Ascending aorta (tissue), 2 donors: ENCODE results near the gene SCUBE3. TPM values are rescaled to one million over a fixed set of nuclear protein-coding genes. Genes with fewer than 3 reads are reported as not detected.
A peak's percentile ranks its signal among the peaks of the same experiment; 100 is the strongest.

Experiments used
- DNase-seq, 2 donors: peaks; one replicate each; pipeline ENCODE4 v3.0.0-alpha.2; 2019; ENCODE audit warnings: low spot score in 2 of 2
- H3K27ac ChIP-seq, 2 donors: fragments of 200-600 bp; sonication (generic); one replicate each; pipeline ENCODE4 v1.5.1; 2016 to 2017; ENCODE audit warnings: mild to moderate bottlenecking in 1 of 2
- H3K27me3 ChIP-seq: fragments of 200-600 bp; sonication (generic); one replicate; pipeline ENCODE4 v1.5.1; 2017
- H3K36me3 ChIP-seq, 2 donors: fragments of 200-600 bp; sonication (generic); one replicate each; pipeline ENCODE4 v1.5.1; 2016
- H3K4me1 ChIP-seq, 2 donors: fragments of 200-600 bp; sonication (generic); one replicate each; pipeline ENCODE4 v1.5.1; 2016 to 2017; ENCODE audit warnings: mild to moderate bottlenecking in 1 of 2
- H3K4me3 ChIP-seq, 2 donors: fragments of 200-600 bp; sonication (generic); one replicate each; pipeline ENCODE4 v1.5.1; 2016 to 2017; ENCODE audit warnings: mild to moderate bottlenecking in 1 of 2
- H3K9me3 ChIP-seq, 2 donors: fragments of 200-600 bp; sonication (generic); one replicate each; pipeline ENCODE4 v1.5.1; 2016
- intact Hi-C: fragments of 100-400 bp; cut with DNase I; formaldehyde crosslinking; loops from one replicate; pipeline ENCODE4 v1.15.1; 2023
- total RNA-seq: library from RNA; depleted of rRNA; stranded (reverse); fragments of >200 nt; gene quantifications from one replicate; pipeline ENCODE4 v1.1.0, GENCODE V29; 2016
- TF ChIP-seq, protein P1 (sequence below), 3 experiments: fragments of 200-600 bp in 2 of 3; fragments of 450-650 bp in 1 of 3; sonication (generic) in 2 of 3; IDR thresholded peaks; one replicate each; pipeline ENCODE4 v1.5.1; 2016 to 2019; ENCODE audit warnings: antibody characterized with exemption in 3 of 3, mild to moderate bottlenecking in 1 of 3, moderate library complexity in 1 of 3

The SCUBE3 gene
- total RNA-seq, 1 donor from 2014 or later, result 29.5 TPM

DNA sequence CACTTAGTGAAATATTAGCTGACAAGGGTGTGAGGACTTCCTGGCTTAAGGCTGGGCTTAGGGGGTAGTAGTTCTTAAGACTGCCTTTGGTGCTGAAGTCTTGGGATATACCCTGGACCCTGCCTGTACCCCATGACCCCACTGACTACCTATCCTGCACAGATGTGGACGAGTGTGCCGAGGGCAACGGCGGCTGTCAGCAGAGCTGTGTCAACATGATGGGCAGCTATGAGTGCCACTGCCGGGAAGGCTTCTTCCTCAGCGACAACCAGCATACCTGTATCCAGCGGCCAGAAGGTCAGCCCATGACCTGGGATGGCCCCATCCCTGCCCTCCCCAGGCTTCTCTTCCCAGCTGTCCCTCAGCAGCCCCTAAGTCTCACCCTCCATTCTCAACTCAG, 17.8 kb downstream of the SCUBE3 start:
- no peak for DNase-seq
- peaks cover 34 to 43% of the 10 kb centered on the region in 2 donors for H3K36me3 ChIP-seq
- TF ChIP-seq, protein P1, sequence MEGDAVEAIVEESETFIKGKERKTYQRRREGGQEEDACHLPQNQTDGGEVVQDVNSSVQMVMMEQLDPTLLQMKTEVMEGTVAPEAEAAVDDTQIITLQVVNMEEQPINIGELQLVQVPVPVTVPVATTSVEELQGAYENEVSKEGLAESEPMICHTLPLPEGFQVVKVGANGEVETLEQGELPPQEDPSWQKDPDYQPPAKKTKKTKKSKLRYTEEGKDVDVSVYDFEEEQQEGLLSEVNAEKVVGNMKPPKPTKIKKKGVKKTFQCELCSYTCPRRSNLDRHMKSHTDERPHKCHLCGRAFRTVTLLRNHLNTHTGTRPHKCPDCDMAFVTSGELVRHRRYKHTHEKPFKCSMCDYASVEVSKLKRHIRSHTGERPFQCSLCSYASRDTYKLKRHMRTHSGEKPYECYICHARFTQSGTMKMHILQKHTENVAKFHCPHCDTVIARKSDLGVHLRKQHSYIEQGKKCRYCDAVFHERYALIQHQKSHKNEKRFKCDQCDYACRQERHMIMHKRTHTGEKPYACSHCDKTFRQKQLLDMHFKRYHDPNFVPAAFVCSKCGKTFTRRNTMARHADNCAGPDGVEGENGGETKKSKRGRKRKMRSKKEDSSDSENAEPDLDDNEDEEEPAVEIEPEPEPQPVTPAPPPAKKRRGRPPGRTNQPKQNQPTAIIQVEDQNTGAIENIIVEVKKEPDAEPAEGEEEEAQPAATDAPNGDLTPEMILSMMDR (IDR thresholded peaks at IDR 0.05), result no peak
- H3K4me1 ChIP-seq, result peaks cover 7 to 17% of the 10 kb centered on the region in 2 donors
- H3K27me3 ChIP-seq, result no peaks in the 10 kb centered on the region
- peak overlapping the region; percentile 81 to 89 for H3K27ac ChIP-seq
- H3K4me3 ChIP-seq, result no peak overlapping the region
- intact Hi-C loops, result no loop called here
- no peaks in the 10 kb centered on the region for H3K9me3 ChIP-seq

DNA sequence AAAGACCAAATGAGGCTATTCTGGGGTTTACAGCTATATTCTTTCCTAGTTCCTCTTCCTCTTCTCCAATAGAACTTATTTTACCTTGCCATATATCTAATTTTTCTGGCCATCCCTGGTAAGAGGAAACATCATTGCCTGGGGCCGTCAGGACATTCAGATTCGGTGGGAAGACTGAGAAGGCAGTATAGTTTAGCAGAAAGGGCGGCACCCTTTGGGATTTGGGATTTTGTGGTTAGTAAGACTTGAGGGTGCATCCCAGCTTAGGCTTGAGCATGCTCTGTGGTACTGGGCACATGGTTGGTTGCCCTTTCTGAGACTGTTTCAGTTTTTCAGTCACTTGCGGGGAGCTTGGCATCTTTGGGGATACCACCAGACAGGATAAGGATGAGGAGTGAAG, 21.1 kb downstream of the SCUBE3 start:
- H3K27ac ChIP-seq, result peak overlapping the region; percentile 78 to 89
- H3K4me1 ChIP-seq, result peaks cover 13 to 39% of the 10 kb centered on the region in 2 donors
- no peak overlapping the region for H3K4me3 ChIP-seq
- no peaks in the 10 kb centered on the region for H3K9me3 ChIP-seq
- DNase-seq, result no peak
- H3K36me3 ChIP-seq, result peaks cover 25 to 40% of the 10 kb centered on the region in 2 donors
- H3K27me3 ChIP-seq, result no peaks in the 10 kb centered on the region
- TF ChIP-seq, protein P1 (IDR thresholded peaks at IDR 0.05), result no peak
- intact Hi-C loops, result no loop called here

DNA sequence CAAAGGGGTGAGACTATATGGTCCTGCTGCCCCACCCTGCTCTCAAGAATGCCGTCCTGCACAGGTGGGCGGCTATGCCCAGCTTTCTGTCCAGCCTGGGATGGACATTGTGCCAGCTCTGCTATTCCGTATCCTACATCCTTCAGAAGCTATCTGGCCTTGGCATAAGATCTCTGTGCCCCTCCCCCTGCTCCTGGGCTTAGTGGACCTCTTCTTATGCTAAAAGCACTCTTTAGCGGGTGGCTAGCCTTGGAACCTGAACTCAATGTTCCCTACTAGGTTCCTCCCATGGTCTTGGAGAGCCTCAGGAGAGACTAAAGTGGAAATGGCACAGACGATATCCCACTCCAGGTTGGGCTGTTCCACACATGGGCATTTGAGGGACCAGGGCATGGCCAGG, 22.5 kb downstream of the SCUBE3 start:
- Histone ChIP-seq H3K4me3 (no peak overlapping the region), H3K27me3 (no peaks in the 10 kb centered on the region), H3K36me3 (peaks cover 33 to 44% of the 10 kb centered on the region in 2 donors), H3K9me3 (no peaks in the 10 kb centered on the region), H3K4me1 (peaks cover 11 to 30% of the 10 kb centered on the region in 2 donors), H3K27ac (peak overlapping the region; percentile 78 to 89)
- intact Hi-C loops, result no loop called here
- no peak for DNase-seq
- TF ChIP-seq, protein P1 (IDR thresholded peaks at IDR 0.05), result no peak

DNA sequence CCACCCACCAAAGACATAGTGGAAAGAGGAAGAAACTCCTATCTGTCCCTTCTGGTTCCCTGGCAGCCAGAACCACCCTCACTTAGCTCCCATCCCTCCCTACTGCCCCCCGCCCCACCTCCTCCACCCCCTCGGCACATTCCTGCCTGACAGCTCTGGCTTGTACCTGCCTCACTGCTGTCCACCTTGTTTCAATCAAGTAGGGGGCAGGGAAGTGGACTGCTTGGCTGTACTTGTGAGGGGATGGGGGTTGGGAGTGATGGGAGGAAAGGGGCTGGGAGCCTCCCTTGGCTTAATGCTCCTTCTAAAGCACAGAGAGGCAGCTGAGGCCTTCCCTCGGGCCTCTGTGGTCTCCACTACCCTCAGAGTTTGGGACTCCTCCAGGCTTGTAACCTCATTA, 23.7 kb downstream of the SCUBE3 start:
- Histone ChIP-seq H3K27me3 (no peaks in the 10 kb centered on the region), H3K4me3 (no peak overlapping the region), H3K36me3 (peaks cover 40 to 54% of the 10 kb centered on the region in 2 donors), H3K4me1 (peaks cover 8 to 24% of the 10 kb centered on the region in 2 donors), H3K27ac (peak overlapping the region; percentile 78 to 89), H3K9me3 (no peaks in the 10 kb centered on the region)
- TF ChIP-seq, protein P1 (IDR thresholded peaks at IDR 0.05), result no peak
- DNase-seq, result no peak
- intact Hi-C loops, result no loop called here

DNA sequence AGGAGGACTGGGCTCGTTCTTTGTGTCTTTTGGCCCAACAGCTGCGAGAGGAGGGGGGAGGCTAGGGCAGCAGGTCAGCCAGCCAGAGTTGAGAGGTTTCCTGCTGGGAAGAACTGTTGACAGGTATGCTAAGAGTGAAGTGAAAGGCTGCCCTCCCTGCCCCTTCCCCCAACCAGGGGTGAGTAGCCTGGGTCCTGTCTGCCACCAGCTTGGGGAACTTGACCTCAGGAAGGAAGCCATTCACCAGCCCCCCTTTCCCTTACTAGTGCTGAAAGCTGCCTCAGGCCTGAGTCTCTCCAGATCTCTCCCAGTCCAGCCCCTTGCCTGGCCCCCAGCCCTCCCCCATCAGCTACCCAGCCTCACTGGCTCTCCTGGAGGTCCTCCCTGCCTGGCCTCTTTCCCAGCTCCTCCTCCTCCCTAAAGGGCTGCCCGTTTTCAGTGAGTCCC, 25.1 kb downstream of the SCUBE3 start:
- DNase-seq, result peak; percentile 42 to 86
- TF ChIP-seq, protein P1 (IDR thresholded peaks at IDR 0.05), result no peak
- peaks cover 8 to 24% of the 10 kb centered on the region in 2 donors for H3K4me1 ChIP-seq
- no peaks in the 10 kb centered on the region for H3K9me3 ChIP-seq
- intact Hi-C loops, result loop anchor here (2.0 kb wide), 2 partner anchors 22 to 32 kb away; no protein-coding TSS in a partner anchor
- H3K27me3 ChIP-seq, result no peaks in the 10 kb centered on the region
- peak overlapping the region; percentile 78 to 89 for H3K27ac ChIP-seq
- no peak overlapping the region for H3K4me3 ChIP-seq
- H3K36me3 ChIP-seq, result peaks cover 43 to 58% of the 10 kb centered on the region in 2 donors
